ENCODE data around the gene PAGE2B.
"Not testable (repeated sequence)": the region's sequence is repeated elsewhere in the genome, so short reads cannot be mapped to it uniquely, and the experiment has no call there.

PAGE2B gene, protein sequence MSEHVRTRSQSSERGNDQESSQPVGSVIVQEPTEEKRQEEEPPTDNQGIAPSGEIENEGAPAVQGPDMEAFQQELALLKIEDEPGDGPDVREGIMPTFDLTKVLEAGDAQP

DNA sequence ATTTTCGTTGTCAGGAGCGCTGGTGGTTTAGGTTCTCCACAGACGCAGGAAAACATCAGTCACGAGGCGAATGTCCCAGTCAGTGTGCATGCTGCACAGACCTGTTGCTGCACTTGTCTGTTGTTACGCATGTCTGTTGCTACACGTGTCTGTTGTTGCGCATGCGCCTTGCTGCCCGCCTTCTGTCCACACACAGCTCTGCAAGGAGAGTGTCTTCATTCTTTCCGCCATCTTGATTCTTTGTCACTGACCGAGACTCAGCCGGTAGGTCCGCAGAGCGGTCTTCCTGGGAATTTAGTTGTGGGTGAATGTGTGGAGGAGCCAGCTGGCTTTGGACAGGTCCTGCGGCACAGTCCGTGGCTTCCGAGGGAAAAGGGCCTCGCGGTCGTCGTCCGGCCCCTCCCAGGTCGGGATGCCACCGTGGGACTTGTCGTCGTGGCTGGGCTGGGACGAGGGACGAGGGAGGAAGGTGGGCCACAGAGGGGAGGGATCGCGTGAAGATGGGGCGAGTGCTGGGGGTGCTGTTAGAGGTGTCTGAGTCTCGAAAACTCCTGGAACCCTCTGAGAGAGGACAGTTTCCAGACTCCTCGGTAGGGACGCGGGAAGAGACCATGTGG lies at the start of gene PAGE2B:
Gene PAGE2B (plus strand): TSS at position 180 of the 617 bp plus-strand sequence. CDS start 1,012 bp downstream, outside the sequence.
- no peak for DNase-seq

DNA sequence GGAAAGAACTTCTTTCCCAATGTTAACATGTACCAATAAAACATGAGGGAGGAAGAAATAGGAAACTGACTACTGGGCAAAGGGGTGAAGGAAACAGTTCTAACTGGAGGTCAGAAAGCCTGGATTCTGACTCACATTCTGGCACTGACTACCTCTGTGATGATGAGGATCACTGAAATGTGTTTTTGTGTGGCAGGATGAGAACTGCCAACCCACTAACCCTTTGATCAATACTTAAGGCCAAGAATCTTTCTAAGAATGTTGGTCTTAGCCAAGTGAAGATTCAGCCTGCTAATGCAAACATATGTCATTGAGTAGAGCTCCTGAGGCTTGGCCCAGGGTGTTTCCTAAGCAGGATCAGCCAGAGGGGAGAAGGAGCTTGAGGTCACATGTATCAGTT lies 48.7 kb upstream of the PAGE2B start:
- DNase-seq: no peak

DNA sequence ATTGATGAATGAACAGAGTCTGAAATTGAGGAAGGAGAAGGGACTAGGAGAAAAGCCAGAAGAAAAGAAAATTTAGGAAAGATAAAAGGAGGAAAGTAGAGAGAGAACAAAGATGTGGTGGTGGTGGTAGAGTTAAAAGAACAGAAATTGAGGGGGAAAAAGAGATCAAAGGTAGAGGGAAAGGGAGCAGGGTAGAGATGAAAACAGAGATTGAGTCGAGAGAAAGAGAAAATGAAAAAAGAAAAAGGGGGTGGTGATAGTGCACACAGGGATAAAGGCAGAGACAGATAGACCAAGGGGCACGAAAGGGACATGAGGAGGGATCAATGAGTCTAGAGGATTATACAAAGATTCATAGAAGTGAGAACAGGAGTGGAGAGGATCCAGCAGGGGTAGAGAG lies 48.0 kb upstream of the PAGE2B start:
- DNase-seq: no peak

DNA sequence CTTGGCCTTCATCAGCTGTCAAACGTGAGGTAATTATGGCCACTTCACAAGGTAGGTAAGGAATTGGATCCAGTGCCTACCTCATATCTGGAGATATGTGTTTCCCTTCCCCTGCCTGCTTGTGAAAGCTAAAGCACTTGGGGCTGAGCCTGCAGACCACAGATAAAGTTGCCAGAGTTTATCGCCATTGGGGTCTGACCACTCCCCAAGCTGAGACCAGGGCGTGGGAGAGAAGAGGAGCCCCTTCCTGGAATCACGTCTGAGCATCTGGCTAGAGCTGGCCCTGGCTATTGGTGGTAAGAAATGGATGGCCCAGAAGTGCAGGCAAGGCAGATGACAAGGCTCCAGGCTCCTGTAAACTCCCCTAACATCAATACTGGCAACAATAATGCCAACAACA lies 46.8 kb upstream of the PAGE2B start:
- DNase-seq: no peak

DNA sequence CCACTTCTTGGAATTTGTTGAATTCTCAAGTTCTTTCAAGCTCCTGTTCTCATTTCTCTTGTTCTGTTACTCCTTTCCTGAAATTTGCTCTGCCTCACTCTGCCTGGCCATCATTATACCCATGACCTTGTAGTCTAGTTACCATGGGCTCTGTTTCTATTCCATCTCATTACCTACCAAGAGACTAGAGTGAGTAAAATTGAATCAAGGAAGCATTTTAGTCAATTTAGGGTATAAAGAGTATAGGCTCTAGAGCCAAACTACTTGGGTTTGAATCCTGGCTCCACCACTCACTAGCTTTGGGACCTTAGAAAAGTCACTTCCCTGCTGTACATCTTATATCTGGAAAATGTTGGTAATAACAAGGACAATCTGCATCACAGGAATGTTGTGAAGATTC lies 46.2 kb upstream of the PAGE2B start:
- DNase-seq: no peak

DNA sequence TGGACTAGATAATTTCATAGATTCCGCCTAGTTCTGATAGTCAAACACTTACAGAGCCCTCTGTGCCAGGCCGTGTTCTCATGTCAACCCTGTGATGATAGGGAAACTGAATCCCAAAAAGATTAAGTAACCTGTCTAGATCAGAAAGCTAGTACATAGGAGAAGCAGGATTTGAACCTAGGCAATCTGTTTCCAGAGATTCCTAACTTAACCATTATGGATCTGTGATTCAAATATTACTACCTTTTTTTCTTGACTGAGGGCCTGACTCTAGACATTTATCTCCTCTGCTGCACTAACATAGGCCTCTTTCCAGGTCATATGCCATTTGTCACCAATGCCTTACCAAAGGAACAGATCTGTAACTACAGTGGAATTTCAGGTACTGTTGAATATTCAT lies 45.5 kb upstream of the PAGE2B start:
- DNase-seq: no peak

DNA sequence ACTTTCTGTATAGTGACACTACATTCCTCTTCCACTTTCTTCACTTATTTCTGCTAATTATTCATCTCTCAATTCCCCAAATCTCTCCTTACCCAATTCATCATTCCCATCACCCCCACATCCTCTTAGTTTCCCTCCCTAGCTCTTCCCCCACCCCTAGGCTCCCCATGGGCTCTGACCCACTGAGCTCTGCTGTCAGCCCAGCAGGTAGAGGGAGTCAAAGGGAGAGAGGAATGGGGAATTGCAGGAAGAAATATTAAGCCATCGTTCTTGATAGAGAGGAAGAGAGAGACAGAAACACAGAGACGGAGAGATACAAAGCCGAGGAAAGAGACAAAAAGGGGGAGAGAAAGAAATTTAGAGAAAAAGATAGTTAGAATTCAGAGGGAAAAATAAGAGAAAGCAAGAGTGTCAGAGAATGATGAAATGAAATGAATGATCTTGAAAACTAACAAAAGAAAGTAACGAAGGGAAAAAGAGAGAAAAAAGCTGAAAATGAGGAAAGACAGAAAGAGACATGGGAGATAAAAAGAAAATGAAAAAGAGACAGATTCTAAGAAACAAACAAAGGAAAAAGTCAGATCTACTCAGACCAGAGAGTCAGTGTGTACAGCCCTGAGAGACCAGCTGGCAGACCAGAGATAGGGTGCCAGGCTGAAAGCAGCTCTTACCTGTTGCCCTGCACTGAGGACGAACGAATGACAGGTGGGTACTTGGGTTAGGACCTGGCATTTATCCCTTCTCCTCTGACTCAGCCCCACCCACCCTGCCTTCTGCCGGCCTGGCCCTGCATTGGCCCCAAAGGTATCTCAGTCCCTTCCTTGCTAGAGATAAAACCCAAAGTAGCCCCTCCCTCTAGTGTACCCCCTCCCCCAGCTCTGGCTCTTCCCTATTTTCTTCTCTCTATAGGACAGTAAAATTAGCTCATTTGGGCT lies 44.3 kb upstream of the PAGE2B start, which contains the start of gene ALAS2:
Gene ALAS2 (minus strand): TSS at position 707 of the 935 bp plus-strand sequence. CDS start 4,977 bp downstream, outside the sequence.
- DNase-seq: no peak

DNA sequence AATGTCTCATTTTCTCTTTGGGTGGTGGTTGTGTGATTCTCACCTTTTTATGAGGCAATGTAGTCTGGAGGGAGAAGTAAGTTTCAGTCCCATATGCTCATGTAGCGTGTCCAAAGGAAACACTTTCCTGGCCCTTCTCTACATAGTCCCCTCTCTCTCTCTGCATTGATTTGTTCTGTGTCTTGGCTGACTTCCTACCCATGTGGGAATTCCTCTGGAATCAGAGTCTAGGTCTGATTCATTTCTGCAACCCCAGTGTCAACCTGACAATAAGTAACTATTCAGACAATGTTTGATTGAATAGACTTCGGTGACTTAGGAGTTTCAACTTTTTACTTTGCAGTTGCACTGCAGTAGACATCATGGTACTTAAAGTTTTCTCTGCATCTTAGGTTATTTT lies 41.4 kb upstream of the PAGE2B start:
- DNase-seq: no peak

DNA sequence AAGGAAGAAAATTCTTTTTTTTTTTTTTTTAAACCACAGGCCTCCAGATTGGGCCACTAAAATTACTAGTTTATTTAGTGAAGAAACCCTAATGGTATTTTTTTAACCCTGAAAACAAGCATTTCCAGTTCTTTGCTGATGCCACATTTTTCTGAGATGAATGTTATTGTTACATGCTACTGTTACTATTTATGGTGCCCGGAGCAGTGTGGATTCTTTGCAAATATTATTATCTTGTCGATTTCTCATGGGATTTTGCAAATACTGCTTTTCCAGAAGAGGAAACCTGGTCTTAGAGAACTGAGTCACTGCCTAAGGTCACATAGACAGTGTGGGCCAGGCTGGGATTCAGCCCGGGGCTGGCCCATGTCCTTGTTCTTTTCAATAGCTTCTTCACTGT lies 35.4 kb upstream of the PAGE2B start:
- DNase-seq: no peak

DNA sequence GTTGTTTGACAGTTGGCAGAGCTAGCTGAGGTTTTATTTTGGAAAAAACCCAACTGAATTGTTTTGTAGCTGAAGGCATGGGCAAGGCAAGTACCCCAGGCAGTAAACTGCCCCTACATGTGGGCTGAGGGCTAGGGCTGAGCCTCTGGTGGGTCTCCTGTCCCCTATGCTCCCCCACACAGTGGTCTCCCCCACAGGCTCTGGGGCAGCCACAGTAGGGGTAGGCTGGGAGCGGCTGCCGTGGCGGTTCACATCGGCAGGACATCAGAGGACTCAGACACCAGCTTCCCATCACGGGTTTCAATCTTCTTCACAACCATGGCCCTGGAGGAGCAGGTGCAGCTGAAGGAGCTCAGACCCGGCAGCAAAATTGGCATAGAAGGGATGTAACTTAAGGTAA lies 33.3 kb upstream of the PAGE2B start:
- DNase-seq: no peak

DNA sequence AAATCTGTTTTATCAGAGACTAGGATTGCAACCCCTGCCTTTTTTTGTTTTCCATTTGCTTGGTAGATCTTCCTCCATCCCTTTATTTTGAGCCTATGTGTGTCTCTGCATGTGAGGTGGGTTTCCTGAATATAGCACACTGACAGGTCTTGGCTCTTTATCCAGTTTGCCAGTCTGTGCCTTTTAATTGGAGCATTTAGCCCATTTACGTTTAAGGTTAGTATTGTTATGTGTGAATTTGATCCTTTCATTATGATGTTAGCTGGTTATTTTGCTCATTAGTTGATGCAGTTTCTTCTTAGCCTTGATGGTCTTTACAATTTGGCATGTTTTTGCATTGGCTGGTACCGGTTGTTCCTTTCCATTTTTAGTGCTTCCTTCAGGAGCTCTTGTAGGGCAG lies 24.2 kb upstream of the PAGE2B start:
- not testable (repeated sequence) for DNase-seq

DNA sequence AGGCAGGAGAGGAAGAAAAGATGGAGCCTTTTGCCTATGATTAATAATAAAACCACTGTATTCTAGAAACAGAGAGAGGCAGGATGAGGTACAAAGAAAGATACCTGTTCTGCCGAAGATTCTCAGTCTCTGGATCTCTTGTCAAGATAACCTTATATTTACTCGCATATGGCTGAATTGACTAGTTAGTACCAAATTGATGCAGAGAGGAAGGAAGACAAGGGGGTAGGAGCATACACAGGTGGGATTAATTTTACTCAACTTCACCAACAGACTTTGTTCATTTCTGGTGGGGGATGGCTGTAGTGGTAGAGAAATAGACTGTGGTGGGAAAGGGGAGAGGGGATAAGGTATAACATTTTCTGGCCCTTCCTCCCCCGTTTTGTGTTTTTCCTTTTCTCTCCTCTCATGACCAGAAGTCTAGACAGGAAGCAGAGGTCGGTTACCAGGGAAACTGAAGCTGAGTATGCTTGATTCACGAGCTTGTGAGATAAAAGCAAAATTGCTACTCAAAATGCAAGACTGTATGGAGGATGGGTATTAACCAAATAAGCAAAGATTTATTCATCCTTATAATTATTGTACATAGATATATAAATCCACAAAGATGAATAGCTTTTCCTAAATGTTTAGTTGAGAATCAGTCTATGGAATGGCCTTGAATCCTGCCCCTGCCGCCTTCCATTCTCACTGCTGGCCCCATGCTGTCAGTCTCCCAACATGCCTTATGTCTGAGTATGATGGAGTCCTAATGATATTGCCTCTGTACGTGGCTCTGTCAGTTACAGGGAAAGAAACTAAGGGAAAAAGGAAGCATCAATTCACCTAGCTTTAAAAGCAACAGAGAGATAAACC lies 17.8 kb upstream of the PAGE2B start:
- peak; percentile 21 for DNase-seq

DNA sequence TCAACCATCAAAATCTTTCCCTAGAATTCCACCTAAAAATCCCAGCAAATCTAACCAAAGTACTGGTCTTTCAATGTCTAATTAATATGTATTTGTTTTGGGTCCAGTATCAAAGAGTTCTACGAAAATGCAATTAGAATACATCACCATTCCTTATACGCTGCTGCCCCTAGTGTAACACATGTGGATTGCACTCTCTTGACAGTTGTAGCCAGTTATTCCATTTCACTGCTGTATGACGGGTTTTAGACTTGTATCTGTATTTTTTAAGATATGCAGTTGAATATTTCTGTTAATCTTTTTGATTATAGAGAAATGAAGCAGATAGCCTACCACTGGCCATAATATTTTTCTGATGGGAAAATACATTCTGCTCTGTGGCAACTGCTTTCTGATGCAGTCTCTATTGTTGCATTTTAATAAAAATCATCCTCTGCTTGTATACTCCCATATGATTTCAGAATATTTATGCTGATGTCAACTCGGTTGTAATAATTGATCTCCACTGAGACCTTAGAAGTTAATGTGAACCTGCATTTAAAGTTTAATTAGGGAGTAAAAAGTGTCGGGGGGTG lies 17.1 kb upstream of the PAGE2B start:
- peak; percentile 21 for DNase-seq

DNA sequence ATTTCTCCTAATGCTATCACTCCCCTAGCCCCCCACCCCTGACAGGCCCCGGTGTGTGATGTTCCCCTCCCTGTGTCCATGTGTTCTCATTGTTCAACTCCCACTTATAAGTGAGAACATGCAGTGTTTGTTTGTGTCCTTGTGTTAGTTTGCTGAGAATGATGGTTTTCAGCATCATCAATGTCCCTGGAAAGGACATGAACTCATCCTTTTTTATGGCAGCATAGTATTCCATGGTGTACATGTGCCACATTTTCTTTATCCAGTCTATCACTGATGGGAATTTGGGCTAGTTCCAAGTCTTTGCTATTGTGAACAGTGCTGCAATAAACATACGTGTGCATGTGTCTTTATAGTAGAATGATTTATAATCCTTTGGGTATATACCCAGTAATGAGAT lies 7.7 kb upstream of the PAGE2B start:
- DNase-seq: not testable (repeated sequence)

DNA sequence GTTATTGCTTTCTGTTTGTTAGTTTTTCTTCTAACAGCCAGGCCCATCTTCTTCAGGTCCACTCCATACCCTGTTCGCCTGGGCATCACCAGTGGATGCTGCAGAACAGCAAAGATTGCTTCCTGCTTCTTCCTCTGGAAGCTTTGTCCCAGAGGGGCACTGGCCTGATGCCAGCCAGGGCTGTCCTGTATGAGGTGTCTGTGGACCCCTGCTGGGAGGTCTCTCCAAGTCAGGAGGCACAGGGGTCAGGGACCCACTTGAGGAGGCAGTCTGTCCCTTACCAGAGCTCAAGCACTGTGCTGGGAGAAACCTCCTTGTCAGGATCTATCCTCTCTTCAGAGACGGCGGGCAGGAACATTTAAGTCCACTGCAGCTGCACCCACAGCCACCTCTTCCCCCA lies 2.5 kb upstream of the PAGE2B start:
- no peak for DNase-seq

DNA sequence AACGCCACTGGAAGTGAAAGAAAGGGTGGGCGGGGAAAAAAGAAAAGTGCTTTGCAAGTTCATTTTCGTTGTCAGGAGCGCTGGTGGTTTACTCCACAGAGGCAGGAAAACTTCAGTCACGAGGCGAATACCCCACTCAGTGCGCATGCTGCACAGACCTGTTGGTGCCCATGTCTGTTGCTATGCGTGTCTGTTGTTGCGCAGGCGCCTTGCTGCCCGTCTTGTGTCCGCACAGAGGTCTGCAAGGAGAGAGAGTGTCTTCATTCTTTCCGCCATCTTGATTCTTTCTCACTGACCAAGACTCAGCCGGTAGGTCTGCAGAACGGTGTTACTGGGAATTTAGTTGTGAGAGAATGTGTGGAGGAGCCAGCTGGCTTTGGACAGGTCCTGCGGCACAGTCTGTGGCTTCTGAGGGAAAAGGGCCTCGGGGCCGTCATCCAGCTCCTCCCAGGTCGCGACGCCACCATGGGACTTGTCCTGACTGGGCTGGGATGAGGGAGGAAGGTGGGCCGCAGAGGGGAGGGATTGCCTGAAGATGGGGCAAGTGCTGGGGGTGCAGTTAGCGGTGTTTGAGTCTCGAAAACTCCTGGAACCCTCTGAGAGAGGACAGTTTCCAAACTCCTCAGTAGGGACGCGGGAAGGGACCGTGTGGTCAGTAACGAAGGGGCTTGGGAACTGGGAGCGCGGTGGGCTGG lies 14.1 kb downstream of the PAGE2B start, which contains the start of gene PAGE2:
Gene PAGE2 (plus strand): TSS at position 224 of the 695 bp plus-strand sequence. CDS start 1,003 bp downstream, outside the sequence.
- DNase-seq: no peak

DNA sequence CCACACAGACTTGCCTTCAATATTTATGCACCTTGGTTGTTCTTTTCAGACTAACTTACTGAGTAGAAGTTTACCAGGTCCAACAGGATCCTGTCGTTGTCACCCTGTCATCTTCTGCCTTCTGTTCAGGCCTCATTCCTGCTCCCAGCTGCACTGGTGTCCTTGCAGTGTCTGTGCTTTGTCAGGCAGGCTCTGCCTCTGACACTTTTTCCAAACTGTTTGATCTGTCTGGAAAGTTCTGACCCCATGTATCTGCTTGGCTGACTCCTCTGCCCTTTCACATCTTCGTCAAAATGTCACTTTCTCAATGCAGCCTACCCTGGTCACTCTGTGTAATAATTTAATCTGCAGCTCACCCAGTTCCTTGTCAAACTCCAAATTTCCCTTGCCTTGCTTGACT lies 23.9 kb downstream of the PAGE2B start:
- DNase-seq: no peak

DNA sequence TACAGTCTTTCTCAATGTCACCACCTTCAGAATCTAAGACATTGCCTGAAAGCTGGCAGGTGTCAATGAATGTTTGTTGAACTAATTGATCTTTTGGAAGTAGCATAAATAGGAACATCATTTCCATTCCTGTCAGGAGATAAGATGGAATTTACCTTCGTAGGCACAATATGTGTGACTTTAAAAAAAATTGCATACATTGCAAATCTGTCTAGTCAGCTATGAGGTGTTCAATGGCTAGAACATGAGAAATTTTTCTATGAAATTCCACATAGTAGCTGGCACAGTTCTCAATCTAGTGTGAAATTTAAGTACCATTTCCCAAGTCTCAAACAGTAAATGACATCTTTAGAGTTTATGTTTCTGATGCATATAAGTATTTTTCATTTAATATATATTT lies 24.3 kb downstream of the PAGE2B start:
- no peak for DNase-seq

DNA sequence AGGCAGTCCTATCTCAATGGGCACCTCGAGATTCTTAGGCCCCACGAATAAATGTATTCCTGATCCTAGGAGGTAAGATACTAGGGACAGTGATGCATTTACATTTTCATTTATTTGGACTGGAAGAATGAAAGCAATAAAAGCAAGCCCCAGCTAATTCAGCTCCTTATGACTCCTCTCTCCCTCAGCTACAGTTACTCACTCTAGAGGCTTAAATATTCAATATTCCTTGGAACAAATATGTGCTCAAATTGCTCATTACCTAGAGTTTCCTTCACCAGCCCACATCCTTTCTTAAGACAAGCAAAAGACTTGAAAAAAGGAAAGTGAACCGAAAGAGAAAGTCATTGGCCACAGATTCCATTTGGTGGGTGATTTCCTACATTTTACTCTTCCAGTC lies 27.9 kb downstream of the PAGE2B start:
- DNase-seq: no peak

DNA sequence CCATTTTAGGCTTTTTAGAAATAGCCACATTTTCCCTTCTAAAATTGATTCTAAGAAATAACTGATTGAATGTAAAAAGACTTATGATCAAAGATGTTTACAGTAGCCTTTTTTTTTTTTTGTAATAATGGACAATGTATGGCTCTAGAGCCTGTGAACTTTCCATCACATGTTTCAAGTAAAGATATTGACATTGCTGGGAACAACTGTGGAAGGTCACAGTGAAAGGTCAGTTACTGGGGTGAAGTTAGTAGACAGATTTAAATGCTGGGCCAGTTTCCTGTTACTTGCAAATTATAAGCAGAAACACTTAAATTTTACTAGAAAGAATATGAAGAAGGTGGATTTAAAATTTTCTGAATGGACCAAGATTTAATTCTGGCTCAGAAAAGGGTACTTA lies 32.4 kb downstream of the PAGE2B start:
- no peak for DNase-seq

DNA sequence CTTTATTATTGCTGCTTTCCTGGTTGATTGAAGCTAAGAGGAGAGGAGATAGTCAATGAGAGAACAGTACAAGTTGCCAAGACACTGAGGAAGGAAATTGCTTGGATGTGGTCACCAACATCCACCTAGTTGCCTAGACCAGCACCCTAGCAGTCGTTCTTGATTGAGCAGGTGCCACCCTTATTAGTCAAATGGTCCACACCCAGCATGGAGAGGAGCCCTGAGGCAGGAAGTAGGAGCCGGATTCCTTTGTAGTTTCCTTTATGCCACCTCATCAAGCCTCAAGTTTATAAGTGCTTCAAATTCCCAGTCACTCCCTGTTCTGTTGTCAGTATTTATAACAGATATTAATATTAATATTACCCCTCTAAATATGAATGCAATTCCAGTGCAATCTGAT lies 33.1 kb downstream of the PAGE2B start:
- no peak for DNase-seq

DNA sequence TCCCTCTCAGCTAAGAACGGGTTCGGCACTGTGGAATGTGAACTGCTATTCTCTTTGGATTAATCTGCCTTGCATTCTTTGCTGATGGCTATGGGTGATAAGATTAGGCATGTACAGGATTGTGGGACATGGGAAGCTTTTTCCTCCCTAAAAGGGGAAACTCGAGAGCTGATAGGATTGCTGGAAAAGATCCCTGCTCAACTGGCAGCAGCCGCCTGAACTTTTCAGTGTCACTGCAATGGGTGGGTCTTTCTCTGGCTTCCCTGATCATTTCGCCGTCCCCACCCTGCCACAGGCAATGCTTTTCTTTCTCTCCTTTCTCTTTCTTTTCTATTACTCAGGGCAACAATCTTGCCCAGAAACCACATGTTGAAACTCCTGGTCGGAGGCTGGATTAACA lies 34.5 kb downstream of the PAGE2B start:
- DNase-seq: no peak

Measured in NCI-H1694 treated with DMSO at 0.1 percent for 48 hours (cell line).